SJCRH30 (cell line): ENCODE data around the gene CPNE5. TPM values are rescaled to one million over a fixed set of nuclear protein-coding genes. Genes with fewer than 3 reads are reported as not detected.

Experiments used
- DNase-seq, 2 experiments: peaks; one replicate each; pipeline ENCODE4 v3.0.0-alpha.2; 2015 to 2020
- H3K27ac ChIP-seq: fragments of 250-450 bp; sonication (Bioruptor Pico); 2 replicates; pipeline ENCODE4 v1.5.1; 2020; ENCODE audit warnings: mild to moderate bottlenecking, moderate library complexity
- H3K27me3 ChIP-seq: fragments of 250-450 bp; sonication (Bioruptor Pico); 2 replicates; pipeline ENCODE4 v1.5.1; 2020; ENCODE audit warnings: mild to moderate bottlenecking, moderate library complexity
- H3K36me3 ChIP-seq: fragments of 250-450 bp; sonication (Bioruptor Pico); 2 replicates; pipeline ENCODE4 v1.5.1; 2020; ENCODE audit warnings: mild to moderate bottlenecking, moderate library complexity
- H3K4me1 ChIP-seq: fragments of 250-450 bp; sonication (Bioruptor Pico); 2 replicates; pipeline ENCODE4 v1.5.1; 2020; ENCODE audit warnings: mild to moderate bottlenecking, moderate library complexity
- H3K4me3 ChIP-seq: fragments of 250-450 bp; sonication (Bioruptor Pico); 2 replicates; pipeline ENCODE4 v1.5.1; 2020; ENCODE audit warnings: mild to moderate bottlenecking, moderate library complexity
- H3K9me3 ChIP-seq: fragments of 250-450 bp; sonication (Bioruptor Pico); replicated peaks from 2 replicates; pipeline ENCODE4 v1.5.1; 2020; ENCODE audit warnings: mild to moderate bottlenecking, moderate library complexity
- total RNA-seq: library from RNA; depleted of rRNA; stranded (reverse); fragments of >200 nt; shearing (Covaris generic); gene quantifications from 2 replicates; pipeline ENCODE4 v1.2.3, GENCODE V29; 2014

CPNE5 gene
- total RNA-seq, 1 experiment from 2014 or later = 0.57 TPM

DNA sequence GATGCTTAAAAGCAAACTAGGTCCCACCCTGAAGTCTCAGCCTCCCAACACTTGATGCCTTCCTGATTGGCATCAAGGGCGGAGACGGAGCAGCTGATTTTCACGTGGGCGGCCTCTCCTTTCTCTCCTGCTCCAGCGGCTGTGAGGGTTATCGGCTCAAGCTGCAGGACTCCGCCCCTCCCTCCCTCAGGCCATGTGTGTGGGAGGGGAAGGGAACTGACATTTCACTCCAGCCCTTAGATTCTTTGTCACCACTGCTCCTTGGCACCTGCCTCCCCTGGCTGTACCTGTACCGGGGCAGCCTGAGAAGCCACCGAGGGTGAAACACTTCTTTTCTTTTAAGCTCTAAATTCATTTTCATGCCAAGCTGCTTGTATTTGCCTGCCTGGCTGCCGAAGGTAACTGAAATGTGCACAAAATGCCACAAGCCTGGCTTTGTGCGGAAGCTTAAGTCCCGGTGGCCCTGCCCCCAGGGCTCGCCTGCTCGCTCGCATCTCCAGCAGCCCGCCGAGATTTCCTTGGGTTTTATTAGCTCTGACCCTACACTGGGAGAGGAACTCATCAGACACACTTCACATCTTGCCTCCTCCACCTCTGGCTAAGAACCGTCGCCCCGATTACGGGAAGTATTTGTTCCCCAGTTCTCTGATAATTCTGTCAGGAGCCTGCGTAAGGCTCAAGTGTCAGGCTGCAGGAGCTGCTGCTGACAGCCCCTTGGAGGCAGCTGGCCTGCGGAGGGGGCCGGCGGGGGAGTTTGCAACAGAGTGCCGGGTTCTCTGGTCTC lies 9.6 kb upstream of the CPNE5 start:
- H3K9me3 ChIP-seq = no peaks in the 10 kb centered on the region
- 0 out of 2 replicates have a peak, but pooled peaks cover 5% of the 10 kb centered on the region for H3K36me3 ChIP-seq
- H3K27ac ChIP-seq = no peak overlapping the region
- peak; percentile 70 to 73 for DNase-seq
- peaks cover 10% of the 10 kb centered on the region; the same call in 1 of the 2 replicates for H3K4me1 ChIP-seq
- H3K4me3 ChIP-seq = peak overlapping the region; percentile 34
- H3K27me3 ChIP-seq = no peaks in the 10 kb centered on the region

DNA sequence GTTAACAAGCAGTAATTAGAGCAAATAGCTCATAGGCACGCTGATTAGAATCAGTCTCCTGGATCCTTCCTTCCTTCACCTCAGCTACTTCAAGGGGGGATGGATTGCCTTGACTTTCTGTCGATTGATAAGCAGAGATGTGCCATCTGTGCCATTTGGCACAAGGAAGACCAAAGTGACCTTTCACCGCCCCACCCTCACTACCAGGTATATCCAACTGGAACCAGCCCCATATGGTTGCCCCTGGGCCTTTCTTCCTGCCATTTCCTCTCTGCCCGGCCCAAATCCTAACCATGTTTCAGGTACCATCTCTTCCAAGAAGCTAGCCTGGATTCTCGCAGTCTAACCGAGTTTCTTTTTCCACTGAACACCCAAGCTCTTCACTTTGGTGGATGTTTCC lies 8.7 kb upstream of the CPNE5 start:
- H3K36me3 ChIP-seq = no peaks in the 10 kb centered on the region
- no peak overlapping the region for H3K4me3 ChIP-seq
- peaks cover 6% of the 10 kb centered on the region; the same call in 1 of the 2 replicates for H3K4me1 ChIP-seq

DNA sequence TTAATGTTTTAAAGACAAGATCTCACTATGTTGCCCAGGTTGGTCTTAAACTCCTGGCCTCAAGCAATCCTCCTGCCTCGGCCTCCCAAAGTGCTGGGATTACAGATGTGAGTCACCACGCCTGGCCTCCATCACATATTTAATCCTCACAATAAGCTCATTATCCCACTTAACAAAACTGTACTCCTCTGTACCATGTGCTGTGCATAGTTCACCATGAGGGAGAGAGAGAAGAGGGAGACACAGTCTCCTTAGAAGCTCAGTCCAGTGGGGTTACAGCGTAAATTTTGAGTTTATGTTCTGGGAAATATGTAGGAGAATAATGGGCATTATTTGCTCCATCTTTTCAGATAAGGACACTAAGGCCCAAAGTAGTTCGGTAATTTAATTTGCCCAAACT lies 7.9 kb upstream of the CPNE5 start:
- DNase-seq = no peak
- Histone ChIP-seq H3K27ac (no peak overlapping the region), H3K27me3 (no peaks in the 10 kb centered on the region), H3K36me3 (no peaks in the 10 kb centered on the region), H3K9me3 (no peaks in the 10 kb centered on the region), H3K4me1 (peaks cover 6% of the 10 kb centered on the region; the same call in 1 of the 2 replicates), H3K4me3 (no peak overlapping the region)

More for the DNA sequence above, 8.7 kb upstream of the CPNE5 start:
- no peak overlapping the region for H3K27ac ChIP-seq
- DNase-seq = no peak
- H3K27me3 ChIP-seq = no peaks in the 10 kb centered on the region
- no peaks in the 10 kb centered on the region for H3K9me3 ChIP-seq

DNA sequence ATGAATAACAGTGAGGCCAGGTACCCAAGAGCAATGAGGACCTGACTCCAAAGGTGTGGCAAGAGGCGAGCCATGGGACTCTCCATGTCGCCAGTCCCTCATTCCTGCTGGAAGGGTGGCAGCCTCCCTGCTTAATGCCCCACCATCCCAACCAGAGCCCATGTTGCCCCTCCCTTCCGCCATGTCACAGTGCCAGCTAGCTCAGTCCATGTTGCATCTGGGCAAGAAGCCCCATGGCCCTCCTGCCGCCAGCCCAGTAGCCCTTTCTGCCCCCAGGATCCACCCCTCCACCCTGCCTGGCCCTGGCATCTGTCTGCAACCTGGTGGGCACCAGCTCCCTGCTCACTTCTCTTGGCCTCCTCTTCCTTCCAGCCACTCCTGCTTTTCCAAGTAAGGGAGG lies 6.0 kb upstream of the CPNE5 start:
- H3K27me3 ChIP-seq = no peaks in the 10 kb centered on the region
- H3K9me3 ChIP-seq = no peaks in the 10 kb centered on the region
- H3K36me3 ChIP-seq = no peaks in the 10 kb centered on the region
- H3K4me3 ChIP-seq = no peak overlapping the region
- peaks cover 13% of the 10 kb centered on the region for H3K4me1 ChIP-seq
- H3K27ac ChIP-seq = no peak overlapping the region
- no peak for DNase-seq

DNA sequence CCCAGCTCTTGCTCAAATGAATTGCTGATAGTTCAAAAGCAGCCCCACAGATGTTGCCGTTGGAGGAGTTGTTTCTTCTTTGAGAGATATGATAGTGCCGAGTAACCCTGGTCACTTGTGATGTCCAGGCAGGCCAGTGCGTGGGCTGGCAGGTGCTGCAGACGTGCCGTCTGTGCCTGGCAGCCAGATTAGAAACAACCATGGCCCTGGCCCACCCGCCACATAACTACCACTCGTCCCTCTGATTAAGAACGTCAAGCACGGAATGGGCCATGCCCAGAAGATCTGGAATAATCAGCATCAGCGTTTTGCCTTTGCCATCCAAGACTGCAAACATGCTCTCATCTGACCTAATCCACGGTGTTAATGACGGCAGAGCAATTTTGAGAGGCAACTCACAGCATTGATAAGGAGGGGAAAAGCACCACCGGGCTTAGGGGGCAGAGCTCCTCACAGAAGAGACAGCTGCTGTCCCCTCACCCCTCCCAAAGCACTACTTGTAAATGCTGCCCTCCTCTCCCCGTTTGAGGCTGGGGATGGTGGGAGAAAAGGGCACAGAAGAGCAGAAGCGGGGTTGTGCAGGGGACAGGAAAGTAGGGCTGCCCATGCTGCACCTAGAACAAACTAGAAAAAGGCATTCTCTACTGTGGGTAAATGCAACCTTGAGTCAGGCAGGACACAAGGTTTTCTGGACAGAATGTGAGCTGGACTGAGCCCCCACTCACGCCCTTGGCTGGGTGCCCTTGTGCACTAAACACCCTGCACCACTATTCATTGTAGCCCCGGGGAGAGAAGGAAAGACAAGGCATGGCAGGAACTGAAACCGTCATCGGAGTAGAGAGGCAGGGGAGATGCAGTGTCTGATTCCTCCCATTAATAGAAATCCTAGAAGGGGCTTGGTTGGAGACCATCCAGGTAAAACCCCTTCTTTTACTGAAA lies 5.3 kb upstream of the CPNE5 start:
- Histone ChIP-seq H3K36me3 (no peaks in the 10 kb centered on the region), H3K27ac (no peak overlapping the region), H3K27me3 (no peaks in the 10 kb centered on the region), H3K4me3 (no peak overlapping the region), H3K4me1 (peaks cover 13% of the 10 kb centered on the region), H3K9me3 (no peaks in the 10 kb centered on the region)
- DNase-seq = no peak

DNA sequence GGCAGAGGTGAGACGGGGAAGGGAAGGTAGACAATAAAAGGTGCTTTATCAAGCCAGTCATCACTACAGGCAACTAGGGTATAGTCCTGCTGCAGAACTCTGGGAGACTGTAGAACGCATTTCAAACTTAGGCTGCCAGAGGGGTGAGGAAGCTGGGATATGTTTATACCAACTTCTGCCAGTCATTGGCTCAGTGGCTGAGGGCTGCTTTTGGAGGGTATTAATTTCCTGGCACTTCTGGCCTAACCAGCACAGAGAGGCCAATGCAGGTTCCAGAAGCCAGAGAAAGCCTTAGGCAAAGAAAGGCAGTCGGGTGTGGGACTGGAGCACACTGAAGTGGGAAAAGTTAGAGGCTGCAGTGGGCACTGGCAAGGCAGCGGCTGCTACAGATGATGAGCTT lies 3.9 kb upstream of the CPNE5 start:
- H3K4me3 ChIP-seq = no peak overlapping the region
- H3K27ac ChIP-seq = no peak overlapping the region
- H3K4me1 ChIP-seq = peaks cover 8% of the 10 kb centered on the region
- no peaks in the 10 kb centered on the region for H3K9me3 ChIP-seq
- no peaks in the 10 kb centered on the region for H3K36me3 ChIP-seq
- no peak for DNase-seq
- H3K27me3 ChIP-seq = peaks cover 9% of the 10 kb centered on the region; the same call in 1 of the 2 replicates

DNA sequence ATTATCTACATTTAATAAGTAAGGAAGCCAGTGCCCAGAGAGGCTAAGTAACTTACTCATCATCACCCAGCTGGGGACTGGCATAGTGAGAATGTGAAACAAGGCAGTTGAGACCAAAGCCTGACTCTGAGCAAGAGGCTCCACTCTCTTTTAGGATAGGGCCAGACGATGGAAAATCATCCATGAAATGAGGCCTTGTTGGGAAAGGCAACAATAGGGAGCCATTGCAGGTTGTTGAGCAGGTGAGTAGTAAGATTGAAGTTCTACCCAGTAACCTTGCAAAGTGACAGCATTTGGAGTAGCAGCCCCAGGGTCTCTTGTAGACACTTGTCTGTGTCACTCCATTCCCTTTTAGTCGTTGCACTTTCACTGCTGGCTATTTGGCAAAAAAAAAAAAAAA lies 2.5 kb upstream of the CPNE5 start:
- H3K27me3 ChIP-seq = peaks cover 11% of the 10 kb centered on the region; the same call in 1 of the 2 replicates
- H3K9me3 ChIP-seq = no peaks in the 10 kb centered on the region
- H3K4me1 ChIP-seq = peaks cover 7% of the 10 kb centered on the region
- H3K4me3 ChIP-seq = no peak overlapping the region
- H3K36me3 ChIP-seq = no peaks in the 10 kb centered on the region
- DNase-seq = no peak
- no peak overlapping the region for H3K27ac ChIP-seq

DNA sequence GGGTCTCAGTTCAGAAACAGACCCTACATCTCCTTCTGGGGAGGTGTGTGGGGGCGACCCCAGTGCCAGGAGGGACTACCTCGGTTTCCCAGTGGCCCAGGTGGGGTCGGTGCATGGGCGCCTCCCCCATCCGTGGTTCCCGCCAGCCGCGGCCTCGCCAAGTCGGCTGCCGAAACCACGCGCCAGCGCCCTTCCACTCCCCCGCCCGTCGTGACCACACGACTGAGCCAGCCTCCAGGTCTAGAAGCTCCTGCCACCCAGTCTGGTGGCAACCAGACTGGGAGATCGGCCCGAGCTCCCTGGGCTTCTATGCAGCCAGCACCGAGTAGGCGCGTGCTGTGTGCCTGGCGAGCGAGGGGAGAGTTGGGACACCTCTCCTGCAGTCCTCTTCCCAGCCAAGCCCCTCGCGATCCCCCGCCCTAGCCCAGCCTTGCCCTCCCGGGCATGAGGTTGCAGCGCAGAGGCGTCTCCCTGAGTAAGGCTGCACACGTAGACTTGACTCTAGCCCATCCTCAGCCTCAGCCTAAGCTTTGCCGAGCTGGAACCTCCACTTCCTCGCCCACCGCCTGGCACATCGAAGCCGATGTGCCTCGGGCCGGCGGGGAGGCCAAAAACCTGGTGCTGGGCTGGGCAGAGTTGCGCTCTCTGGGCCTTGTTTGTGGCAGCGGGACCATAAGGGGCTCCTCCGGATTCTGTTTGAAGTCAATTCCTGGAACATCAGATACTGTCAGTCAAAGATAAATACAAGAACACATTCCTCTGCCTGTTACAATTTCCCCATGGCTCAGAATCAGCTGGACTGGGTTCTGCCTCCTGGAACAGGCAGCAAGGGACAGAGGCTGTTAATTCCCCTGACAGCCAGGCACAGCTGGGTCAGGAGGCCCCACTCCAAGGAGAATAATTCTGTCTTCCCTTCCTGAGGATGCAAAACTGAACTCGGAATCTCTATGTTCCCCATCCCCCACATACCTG lies 1.5 kb upstream of the CPNE5 start:
- Histone ChIP-seq H3K4me1 (peaks cover 7% of the 10 kb centered on the region), H3K9me3 (no peaks in the 10 kb centered on the region), H3K4me3 (peak overlapping the region; percentile 56), H3K27me3 (peaks cover 11% of the 10 kb centered on the region; the same call in 1 of the 2 replicates), H3K27ac (peak overlapping the region; percentile 50), H3K36me3 (no peaks in the 10 kb centered on the region)
- DNase-seq = peak; percentile 67 to 78

DNA sequence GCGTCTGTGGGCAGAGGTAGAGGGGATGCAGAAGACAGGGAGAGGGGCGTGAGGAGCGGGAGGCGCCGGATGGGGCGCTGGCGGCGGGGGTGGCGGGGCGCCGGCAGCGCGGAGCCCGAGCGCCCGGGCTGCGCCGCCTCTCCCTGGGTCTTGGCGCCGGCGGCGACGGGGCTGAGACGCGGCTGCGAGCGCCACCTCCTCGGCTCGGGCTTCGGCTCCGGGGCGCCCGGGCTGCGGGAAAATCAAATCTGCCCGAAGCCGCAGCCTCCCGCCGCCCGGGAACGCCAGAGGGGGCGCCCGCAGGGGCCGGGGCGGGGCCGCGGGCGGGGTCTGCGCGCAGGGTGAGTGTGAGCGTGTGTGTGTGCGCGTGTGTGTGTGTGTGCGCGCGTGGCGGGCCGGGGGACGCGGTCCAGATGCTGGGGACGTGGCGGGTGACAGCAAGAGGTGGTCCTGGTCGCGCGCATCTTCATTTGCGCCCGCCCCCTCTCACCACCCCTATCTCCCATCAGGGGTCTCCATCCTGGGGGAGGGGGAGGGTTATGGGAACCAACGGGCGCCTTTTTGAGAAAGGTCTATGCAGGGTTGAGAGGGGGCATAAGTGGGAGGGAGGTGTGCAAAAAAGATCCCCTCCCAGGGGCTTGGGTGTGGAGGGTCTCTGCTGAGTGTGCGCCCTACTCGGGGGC lies 646 bp upstream of the CPNE5 start:
- peak; percentile 35 to 42 for DNase-seq
- H3K4me3 ChIP-seq = peak overlapping the region; percentile 56
- peak overlapping the region; percentile 50; the same call in 1 of the 2 replicates for H3K27ac ChIP-seq
- peaks cover 11% of the 10 kb centered on the region; the same call in 1 of the 2 replicates for H3K27me3 ChIP-seq
- H3K36me3 ChIP-seq = no peaks in the 10 kb centered on the region
- H3K4me1 ChIP-seq = peaks cover 7% of the 10 kb centered on the region
- H3K9me3 ChIP-seq = no peaks in the 10 kb centered on the region

DNA sequence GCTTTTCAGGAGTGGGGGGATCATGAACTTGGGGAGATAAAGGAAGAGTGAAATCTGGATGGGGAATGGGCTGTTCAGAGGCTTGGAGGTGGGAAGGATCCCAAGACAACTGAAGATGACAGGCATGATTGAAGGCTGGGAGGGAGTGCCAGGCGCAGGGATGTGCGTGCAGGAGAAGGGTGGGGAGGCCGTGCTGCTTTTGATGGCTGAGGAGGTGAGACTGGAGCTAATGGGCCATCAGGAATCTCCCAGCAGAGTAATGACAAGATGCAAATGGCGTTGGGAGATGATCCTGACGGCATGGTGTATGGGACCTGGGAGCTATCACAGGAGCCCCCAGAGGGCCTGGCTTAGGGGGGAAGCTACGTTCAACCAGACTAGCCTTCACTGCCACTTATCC lies 1.6 kb downstream of the CPNE5 start:
- Histone ChIP-seq H3K9me3 (no peaks in the 10 kb centered on the region), H3K36me3 (no peaks in the 10 kb centered on the region), H3K4me1 (peaks cover 7% of the 10 kb centered on the region), H3K27ac (no peak overlapping the region), H3K4me3 (no peak overlapping the region), H3K27me3 (peaks cover 11% of the 10 kb centered on the region; the same call in 1 of the 2 replicates)
- no peak for DNase-seq

DNA sequence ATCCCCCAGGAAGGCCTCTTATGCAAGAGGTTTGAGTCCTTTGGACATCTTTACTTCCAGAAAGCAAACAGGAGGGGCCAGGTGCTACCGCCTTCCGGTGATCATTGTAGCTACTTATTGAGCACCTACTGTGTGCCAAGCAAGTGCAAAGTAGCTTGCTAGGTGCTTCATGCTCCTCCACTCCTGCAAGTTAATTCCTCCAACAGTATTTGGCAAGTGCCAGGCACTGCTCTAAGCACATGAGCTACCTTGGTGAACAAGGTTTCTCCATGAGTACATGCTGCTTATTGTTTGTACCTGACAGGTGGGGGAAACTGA lies 2.3 kb downstream of the CPNE5 start:
- no peak overlapping the region for H3K4me3 ChIP-seq
- no peaks in the 10 kb centered on the region for H3K36me3 ChIP-seq
- no peak overlapping the region for H3K27ac ChIP-seq
- peaks cover 11% of the 10 kb centered on the region; the same call in 1 of the 2 replicates for H3K27me3 ChIP-seq
- no peaks in the 10 kb centered on the region for H3K9me3 ChIP-seq
- peaks cover 7% of the 10 kb centered on the region for H3K4me1 ChIP-seq
- DNase-seq = no peak

DNA sequence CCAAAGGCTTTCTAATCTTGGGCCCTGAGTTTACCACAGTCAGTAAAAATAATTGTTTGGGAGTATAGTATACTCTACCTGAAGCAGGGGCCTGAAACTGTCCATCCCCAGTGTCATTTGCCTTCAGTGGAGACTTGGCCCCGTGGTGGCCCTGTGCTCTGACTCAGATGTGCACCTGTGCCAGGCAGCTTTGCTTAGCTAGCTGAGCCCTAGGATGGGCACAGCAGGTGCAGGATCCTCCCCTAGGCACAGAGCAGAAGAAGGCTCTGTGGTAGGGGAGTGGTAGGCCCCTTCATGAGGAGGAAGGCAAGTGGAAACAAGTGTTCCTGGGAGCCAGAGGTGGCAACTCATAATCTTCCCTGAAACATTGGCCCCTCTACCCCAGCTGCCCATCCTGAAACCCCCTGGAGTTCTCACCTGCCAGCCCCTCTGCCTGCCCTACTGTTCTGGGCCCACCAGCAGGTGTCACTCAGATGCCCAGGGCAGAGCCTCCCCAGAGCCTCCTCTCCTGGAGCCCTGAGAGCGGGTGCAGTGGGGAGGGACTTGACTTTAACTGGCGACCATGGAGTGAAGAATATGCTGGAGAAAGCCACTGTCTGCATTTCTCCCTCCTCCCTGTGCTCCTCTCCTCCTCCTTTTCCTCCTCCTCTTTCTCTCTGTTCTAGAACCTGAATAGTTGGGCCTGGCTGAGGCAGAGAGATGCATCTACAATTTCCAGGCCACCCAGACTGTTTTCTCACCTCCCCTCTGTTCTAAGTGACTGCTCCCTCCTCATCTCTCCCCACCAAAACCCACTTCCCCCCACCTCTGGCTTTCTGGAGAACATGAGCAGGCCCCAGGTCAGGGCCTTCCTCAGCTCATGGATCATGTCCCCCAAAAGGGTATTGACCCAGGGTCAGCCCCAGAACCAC lies 2.9 kb downstream of the CPNE5 start:
- peaks cover 11% of the 10 kb centered on the region; the same call in 1 of the 2 replicates for H3K27me3 ChIP-seq
- H3K27ac ChIP-seq = no peak overlapping the region
- peaks cover 3% of the 10 kb centered on the region for H3K4me1 ChIP-seq
- H3K4me3 ChIP-seq = no peak overlapping the region
- no peak for DNase-seq
- H3K9me3 ChIP-seq = no peaks in the 10 kb centered on the region
- no peaks in the 10 kb centered on the region for H3K36me3 ChIP-seq
